Bronchial epithelial cell (primary cell): Measurements from ENCODE around the gene HTRA1. TPM values are rescaled to one million over a fixed set of nuclear protein-coding genes. Genes with fewer than 3 reads are reported as not detected.

Experiments used
- DNase-seq: peaks from one replicate; pipeline ENCODE4 v3.0.0-alpha.2; 2010; ENCODE audit warnings: low read depth
- FAIRE-seq: peaks from 2 replicates; lab custom pipeline; 2011; peaks lifted over from hg19 to GRCh38; lab: Jason Lieb, UNC
- H3K27me3 ChIP-seq: 2 replicates; pipeline ENCODE4 v1.5.1; 2011; ENCODE audit warnings: low read length; ENCODE audit not compliant: control insufficient read depth, insufficient read depth
- H3K36me3 ChIP-seq: 2 replicates; pipeline ENCODE4 v1.5.1; 2011; ENCODE audit warnings: low read length; ENCODE audit not compliant: control insufficient read depth, insufficient read depth
- H3K4me3 ChIP-seq: 2 replicates; pipeline ENCODE4 v1.5.1; 2011; ENCODE audit warnings: mild to moderate bottlenecking, low read depth, low read length, control low read depth
- total RNA-seq: library from RNA; depleted of rRNA; stranded (reverse); fragments of >200 nt; gene quantifications from 2 replicates; pipeline ENCODE4 v1.2.1, GENCODE V29; 2014
- TF ChIP-seq, protein P1 (sequence below): IDR thresholded peaks from 2 replicates; pipeline ENCODE4 v1.5.1; 2011; ENCODE audit warnings: mild to moderate bottlenecking, moderate library complexity, low read length, control low read depth, inconsistent platforms; ENCODE audit not compliant: insufficient read depth, severe bottlenecking

Gene HTRA1
- total RNA-seq, 1 donor from 2014 or later = 80.3 TPM

DNA sequence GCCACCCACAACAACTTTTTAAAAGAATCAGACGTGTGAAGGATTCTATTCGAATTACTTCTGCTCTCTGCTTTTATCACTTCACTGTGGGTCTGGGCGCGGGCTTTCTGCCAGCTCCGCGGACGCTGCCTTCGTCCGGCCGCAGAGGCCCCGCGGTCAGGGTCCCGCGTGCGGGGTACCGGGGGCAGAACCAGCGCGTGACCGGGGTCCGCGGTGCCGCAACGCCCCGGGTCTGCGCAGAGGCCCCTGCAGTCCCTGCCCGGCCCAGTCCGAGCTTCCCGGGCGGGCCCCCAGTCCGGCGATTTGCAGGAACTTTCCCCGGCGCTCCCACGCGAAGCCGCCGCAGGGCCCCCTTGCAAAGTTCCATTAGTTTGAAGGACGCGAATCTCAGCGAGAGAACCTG lies 461 bp upstream of the HTRA1 start:
- DNase-seq = no peak
- H3K27me3 ChIP-seq = peaks cover 2% of the 10 kb centered on the region
- TF ChIP-seq, protein P1, sequence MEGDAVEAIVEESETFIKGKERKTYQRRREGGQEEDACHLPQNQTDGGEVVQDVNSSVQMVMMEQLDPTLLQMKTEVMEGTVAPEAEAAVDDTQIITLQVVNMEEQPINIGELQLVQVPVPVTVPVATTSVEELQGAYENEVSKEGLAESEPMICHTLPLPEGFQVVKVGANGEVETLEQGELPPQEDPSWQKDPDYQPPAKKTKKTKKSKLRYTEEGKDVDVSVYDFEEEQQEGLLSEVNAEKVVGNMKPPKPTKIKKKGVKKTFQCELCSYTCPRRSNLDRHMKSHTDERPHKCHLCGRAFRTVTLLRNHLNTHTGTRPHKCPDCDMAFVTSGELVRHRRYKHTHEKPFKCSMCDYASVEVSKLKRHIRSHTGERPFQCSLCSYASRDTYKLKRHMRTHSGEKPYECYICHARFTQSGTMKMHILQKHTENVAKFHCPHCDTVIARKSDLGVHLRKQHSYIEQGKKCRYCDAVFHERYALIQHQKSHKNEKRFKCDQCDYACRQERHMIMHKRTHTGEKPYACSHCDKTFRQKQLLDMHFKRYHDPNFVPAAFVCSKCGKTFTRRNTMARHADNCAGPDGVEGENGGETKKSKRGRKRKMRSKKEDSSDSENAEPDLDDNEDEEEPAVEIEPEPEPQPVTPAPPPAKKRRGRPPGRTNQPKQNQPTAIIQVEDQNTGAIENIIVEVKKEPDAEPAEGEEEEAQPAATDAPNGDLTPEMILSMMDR = no peak
- FAIRE-seq = no peak
- no peaks in the 10 kb centered on the region for H3K36me3 ChIP-seq
- H3K4me3 ChIP-seq = peak overlapping the region; percentile 69

GRCh38 chr10:122461729-122462532 lies 578 bp downstream of the HTRA1 start:
- FAIRE-seq (no peak), DNase-seq (no peak)
- Histone ChIP-seq H3K36me3 (no peaks in the 10 kb centered on the region), H3K27me3 (peaks cover 2% of the 10 kb centered on the region), H3K4me3 (peak overlapping the region; percentile 69)
- TF ChIP-seq, protein P1 = no peak

- Histone ChIP-seq H3K36me3 (no peaks in the 10 kb centered on the region), H3K4me3 (peak overlapping the region; percentile 69), H3K27me3 (peaks cover 2% of the 10 kb centered on the region)
- FAIRE-seq = no peak
- no peak for DNase-seq
- TF ChIP-seq, protein P1 = no peak
Measured at GRCh38 chr10:122462533-122463465, 1.4 kb downstream of the HTRA1 start.

DNA sequence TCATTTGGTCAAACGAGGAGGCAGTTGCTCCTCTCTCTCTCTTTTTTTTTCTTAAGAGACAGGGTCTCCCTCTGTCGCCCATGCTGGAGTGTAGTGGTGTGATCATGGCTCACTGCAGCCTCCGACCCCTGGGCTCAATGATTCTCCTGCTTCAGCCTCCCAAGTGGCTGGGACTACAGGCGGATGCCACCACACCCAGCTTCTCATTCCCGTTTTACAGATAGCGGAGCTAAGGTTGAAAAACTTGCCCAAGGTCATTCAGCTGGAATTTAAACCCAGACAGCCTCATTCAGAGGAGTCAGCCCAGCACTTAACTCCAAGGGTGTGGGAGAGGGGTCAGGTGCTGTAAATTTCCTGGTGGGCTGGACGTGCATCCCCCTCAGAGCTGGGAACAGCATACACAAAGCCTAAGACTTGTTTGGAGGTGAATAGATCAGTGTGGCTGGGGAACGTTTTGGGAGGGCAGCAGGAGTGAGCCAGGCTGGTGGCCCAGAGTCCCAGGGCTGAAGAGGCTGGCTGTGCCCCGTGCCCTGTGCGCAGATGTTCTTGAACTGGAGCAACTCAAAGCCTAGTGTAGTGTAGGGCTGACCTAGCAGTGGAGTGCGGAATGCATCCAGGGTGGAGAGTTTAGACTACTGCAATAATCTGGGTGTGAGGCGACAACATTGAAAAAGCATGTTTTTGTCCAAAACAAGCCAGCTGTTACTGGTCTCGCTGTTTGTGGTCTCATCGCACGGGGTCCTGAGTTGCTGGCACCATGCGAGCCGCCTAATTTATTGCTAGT lies 2.3 kb downstream of the HTRA1 start:
- no peak for FAIRE-seq
- TF ChIP-seq, protein P1 = no peak
- peaks cover 2% of the 10 kb centered on the region for H3K27me3 ChIP-seq
- DNase-seq = no peak
- H3K36me3 ChIP-seq = no peaks in the 10 kb centered on the region
- peak overlapping the region; percentile 69 for H3K4me3 ChIP-seq

GRCh38 chr10:122464250-122464510 lies 2.8 kb downstream of the HTRA1 start:
- TF ChIP-seq, protein P1 = no peak
- no peak for FAIRE-seq
- H3K27me3 ChIP-seq = no peaks in the 10 kb centered on the region
- H3K4me3 ChIP-seq = no peak overlapping the region
- no peaks in the 10 kb centered on the region for H3K36me3 ChIP-seq
- no peak for DNase-seq
